ENCODE results near the gene MDM2. TPM values are rescaled to one million over a fixed set of nuclear protein-coding genes. Genes with fewer than 3 reads are reported as not detected.

MDM2 gene
- total RNA-seq, 1 experiment from 2014 or later: 159 TPM

DNA sequence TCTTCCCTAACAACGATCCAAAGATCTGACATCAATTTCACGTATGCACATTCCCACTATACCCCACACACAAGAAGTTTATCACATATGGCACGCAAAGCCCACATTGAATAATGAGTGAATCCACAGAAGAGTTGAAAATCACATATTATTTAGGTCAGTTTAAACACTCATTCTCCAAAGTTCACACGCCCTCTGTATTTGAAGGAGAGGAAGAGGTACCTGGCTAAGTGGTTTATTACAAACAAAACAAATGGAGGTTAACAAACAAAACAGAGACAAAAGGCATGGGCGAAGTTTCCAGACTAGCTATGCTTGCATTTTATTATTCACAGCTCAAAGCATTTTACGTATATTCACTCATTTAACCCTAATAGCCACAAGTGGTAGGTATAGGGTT lies 83.2 kb downstream of the MDM2 start:
- Histone ChIP-seq H3K56ac (ENCODE audit: insufficient read length, low read depth, low read length) (no peak overlapping the region), H3K23me2 (ENCODE audit: insufficient read length, low read depth, low read length, poor library complexity, severe bottlenecking) (no peaks in the 10 kb centered on the region), H3K18ac (ENCODE audit: insufficient read length, low read depth, low read length) (no peak overlapping the region), H2AK5ac (ENCODE audit: insufficient read length, low read length) (no peak overlapping the region), H3K79me1 (ENCODE audit: insufficient read depth, low read depth, low read length, poor library complexity, severe bottlenecking) (no peaks in the 10 kb centered on the region), H2AFZ (ENCODE audit: low read length) (no peak overlapping the region), H3K14ac (ENCODE audit: insufficient read depth, low read length) (no peak overlapping the region), H2BK15ac (ENCODE audit: low read depth, low read length) (no peak overlapping the region), H4K5ac (ENCODE audit: insufficient read length, low read depth, low read length) (no peak overlapping the region), H3K4me2 (ENCODE audit: insufficient read depth, insufficient read length, low read length) (no peak overlapping the region), H3K27ac (ENCODE audit: insufficient read length, low read depth, low read length) (no peak overlapping the region), H3K9me3 (ENCODE audit: control insufficient read depth, low read depth, low read length) (no peaks in the 10 kb centered on the region), H2BK12ac (ENCODE audit: insufficient read length, low read depth, low read length) (no peak overlapping the region), H4K20me1 (ENCODE audit: control insufficient read depth, insufficient read depth, insufficient read length) (no peaks in the 10 kb centered on the region), H3T11ph (ENCODE audit: low read length) (no peak overlapping the region), H4K91ac (ENCODE audit: insufficient read length, low read depth, low read length) (no peak overlapping the region), H3K4ac (ENCODE audit: low read depth, low read length) (no peak overlapping the region), H3K27me3 (ENCODE audit: insufficient read depth, low read length) (no peaks in the 10 kb centered on the region), H3K9ac (ENCODE audit: extremely low read depth, insufficient read length, low read length) (no peak overlapping the region), H3K4me1 (ENCODE audit: insufficient read depth, low read length) (no peaks in the 10 kb centered on the region), H4K8ac (replicated peaks; ENCODE audit: insufficient read length, low read depth, low read length) (no peak overlapping the region), H3K79me2 (ENCODE audit: insufficient read depth, low read length) (no peaks in the 10 kb centered on the region), H2BK20ac (ENCODE audit: low read depth, low read length, poor library complexity, severe bottlenecking) (no peak overlapping the region), H3K23ac (ENCODE audit: insufficient read length, low read depth, low read length) (no peak overlapping the region), H2BK120ac (ENCODE audit: low read depth, low read length, poor library complexity, severe bottlenecking) (no peak overlapping the region), H2BK5ac (ENCODE audit: insufficient read length, low read length) (no peak overlapping the region)
- Mint-ChIP-seq H3K4me1 (no peaks in the 10 kb centered on the region), H3K36me3 (ENCODE audit: insufficient read depth in 1 of 3, low read depth in 3 of 3) (no peaks in the 10 kb centered on the region), H3K4me3 (no peak overlapping the region), H3K27me3 (ENCODE audit: low read depth) (no peaks in the 10 kb centered on the region), H3K9me3 (no peaks in the 10 kb centered on the region; a peak in 2 of 5 replicates), H3K27ac (no peak overlapping the region)
- DNase-seq: no peak
- TF ChIP-seq, protein P1, sequence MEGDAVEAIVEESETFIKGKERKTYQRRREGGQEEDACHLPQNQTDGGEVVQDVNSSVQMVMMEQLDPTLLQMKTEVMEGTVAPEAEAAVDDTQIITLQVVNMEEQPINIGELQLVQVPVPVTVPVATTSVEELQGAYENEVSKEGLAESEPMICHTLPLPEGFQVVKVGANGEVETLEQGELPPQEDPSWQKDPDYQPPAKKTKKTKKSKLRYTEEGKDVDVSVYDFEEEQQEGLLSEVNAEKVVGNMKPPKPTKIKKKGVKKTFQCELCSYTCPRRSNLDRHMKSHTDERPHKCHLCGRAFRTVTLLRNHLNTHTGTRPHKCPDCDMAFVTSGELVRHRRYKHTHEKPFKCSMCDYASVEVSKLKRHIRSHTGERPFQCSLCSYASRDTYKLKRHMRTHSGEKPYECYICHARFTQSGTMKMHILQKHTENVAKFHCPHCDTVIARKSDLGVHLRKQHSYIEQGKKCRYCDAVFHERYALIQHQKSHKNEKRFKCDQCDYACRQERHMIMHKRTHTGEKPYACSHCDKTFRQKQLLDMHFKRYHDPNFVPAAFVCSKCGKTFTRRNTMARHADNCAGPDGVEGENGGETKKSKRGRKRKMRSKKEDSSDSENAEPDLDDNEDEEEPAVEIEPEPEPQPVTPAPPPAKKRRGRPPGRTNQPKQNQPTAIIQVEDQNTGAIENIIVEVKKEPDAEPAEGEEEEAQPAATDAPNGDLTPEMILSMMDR (conservative IDR thresholded peaks at IDR 0.05): no peak
- WGBS (ENCODE audit: extremely low coverage, insufficient read length, low lambda C conversion rate): no CpG with 5 or more reads among the region's 6 CpGs
